NCI-H1048 (cell line): Measurements from ENCODE around the gene KCNIP3.
"Not testable (repeated sequence)": the region's sequence is repeated elsewhere in the genome, so short reads cannot be mapped to it uniquely, and the experiment has no call there.

Source experiments
- DNase-seq: peaks from one replicate; lab custom pipeline; 2025; lab: John Stamatoyannopoulos, UW

The KCNIP3 gene

DNA sequence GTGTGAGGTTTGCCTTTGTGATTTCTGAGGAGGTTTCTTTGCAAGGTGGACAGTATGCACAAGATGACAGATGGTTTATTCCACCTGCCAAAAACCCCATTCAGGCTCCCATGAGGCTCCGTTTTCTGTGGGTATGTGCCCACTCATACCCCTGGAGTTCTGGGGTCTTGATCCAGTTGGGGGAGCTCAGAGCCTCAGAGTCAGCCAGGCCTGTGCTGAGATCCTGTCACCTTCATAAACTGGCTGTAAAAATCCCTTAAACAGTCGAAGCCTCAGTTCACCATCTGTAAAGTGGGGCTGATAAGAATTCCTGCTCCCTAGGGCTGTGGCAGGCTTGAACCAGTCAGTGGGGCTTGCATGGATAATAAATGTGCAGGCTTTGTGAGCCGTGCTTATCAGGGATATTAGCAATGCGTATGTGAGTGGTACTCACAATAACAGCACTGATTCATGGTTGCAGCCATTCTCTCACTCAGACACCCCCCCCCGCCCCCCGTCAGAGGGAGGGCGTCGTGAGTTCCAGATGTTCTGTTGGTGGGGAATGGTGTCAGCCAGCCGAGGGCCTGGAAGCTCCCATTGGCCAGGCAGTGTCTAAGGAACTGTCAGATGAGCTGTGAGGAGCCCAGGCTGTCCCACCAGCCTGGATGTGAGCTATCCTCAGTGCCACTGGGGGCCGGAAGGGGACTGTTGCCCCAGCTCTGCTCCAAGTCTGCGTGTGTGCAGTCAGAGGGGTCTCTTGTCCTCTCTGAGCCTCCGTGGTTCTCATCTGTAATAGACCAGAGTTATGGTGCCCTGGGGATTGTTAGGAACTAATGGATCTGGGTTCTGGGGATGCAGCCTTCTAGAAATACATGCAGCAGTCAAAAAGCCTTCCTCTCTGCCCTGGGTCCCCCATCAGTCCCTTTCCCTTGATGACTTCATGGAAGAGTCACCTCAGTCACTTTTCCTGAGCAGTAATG is 51.7 kb downstream of the KCNIP3 start:
- DNase-seq: no peak

DNA sequence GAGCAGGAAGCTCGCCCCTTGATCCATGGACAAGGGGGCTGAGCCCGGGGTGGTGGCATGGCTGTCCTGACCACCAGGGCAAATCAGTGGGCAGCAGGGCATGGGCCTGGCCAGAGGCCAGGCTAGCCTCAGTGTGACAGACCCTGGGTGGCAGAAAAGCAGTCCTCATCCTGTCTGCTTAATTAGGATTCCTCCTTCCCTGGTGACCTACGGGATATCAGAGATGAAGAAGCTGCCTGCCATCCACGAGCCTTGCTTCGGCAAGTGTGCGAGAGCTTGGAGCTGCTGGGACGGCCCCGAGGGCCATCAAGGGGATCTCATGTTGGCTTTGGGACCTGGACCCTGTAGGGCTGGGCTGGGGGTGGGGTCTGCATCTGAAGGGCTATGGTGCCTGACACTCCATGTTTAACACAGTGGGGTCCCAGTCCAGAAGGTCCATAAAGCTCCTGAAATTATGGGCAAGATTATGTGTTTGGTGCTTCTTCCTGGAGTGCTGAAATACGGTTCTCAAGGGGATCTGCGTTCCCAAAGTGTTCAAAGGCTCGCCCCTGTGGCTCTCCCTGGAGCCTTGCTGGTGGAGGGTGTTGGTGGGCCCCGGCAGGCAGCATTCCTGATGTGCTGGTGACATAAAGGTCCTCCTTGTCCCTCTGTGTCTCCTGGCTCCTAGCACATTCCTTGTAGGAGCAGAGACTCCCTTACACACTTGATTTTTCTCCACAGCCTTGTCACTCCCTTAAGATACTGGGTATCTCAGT is 52.6 kb downstream of the KCNIP3 start:
- no peak for DNase-seq

GRCh38 chr2:95350368-95350767 is 53.2 kb downstream of the KCNIP3 start:
- DNase-seq: no peak

- DNase-seq: no peak
Measured at GRCh38 chr2:95350774-95351597, 53.8 kb downstream of the KCNIP3 start.

DNA sequence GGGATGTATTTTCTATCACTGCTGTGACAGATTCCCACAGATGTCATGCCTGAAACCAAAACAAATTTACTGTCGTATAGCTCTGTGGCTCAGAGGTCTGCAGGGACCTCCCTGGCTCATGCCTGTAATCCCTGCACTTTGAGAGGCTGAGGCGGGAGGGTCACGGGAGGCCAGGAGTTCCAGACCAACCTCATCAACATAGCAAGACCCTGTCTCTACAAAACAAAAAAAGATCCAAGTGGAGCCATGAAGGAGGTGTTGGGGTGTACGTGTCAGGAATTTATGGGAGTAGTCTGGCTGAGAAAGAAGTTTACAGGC is 54.4 kb downstream of the KCNIP3 start:
- no peak for DNase-seq

GRCh38 chr2:95352310-95353054 is 55.3 kb downstream of the KCNIP3 start:
- no peak for DNase-seq

- DNase-seq: no peak
Measured at GRCh38 chr2:95353055-95353575, 56.0 kb downstream of the KCNIP3 start.

- DNase-seq: no peak
Measured at GRCh38 chr2:95353613-95354468, 56.7 kb downstream of the KCNIP3 start.

DNA sequence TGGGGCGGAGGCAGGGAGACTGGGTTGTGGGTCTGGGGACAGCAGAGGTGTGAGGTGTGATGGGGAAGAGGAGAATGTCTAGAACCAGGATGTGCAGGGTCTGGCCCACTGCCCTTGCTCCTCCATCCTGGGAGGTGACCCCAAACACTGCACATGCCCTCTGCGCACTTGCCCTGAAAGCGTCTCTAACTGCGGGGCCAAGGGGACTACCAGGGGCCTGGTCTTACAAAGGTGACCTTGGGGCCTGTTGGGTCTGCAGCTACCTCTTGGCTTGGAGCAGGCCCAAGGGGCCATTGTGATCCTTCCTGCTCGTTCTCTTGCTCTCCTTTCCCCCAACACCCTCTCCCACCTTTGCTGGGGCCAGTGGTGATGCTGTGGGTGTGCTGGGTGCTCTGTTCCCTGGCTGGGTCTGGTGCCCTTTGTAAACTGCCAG is 57.3 kb downstream of the KCNIP3 start:
- DNase-seq: no peak

DNA sequence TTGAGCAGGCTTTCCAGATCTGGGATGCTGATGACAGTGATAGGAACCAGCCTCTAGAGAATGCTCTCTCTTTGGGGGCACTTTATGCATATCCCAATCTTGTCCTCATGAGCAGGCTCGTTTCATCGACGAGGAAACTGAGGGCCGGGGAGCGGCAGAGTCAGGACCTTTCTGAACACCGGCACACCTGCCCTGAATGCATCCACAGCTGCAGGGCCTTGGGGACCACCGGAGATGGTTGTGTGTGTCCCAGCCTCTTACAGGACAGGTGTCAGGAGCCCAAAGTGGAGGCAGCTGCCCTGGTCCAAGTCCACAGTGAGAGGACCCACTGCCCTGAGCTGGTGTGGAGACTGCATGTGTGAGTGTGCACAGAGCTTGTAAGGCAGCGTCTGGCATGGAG is 57.8 kb downstream of the KCNIP3 start:
- DNase-seq: no peak

DNA sequence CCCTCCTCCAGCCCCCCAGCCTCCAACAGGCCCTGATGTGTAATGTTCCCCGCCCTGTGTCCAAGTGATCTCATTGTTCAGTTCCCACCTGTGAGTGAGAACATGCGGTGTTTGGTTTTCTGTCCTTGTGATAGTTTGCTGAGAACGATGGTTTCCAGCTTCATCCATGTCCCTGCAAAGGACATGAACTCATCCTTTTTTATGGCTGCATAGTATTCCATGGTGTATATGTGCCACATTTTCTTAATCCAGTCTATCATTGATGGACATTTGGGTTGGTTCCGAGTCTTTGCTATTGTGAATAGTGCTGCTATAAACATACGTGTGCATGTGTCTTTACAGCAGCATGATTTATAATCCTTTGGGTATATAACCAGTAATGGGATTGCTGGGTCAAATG is 58.3 kb downstream of the KCNIP3 start:
- not testable (repeated sequence) for DNase-seq

GRCh38 chr2:95356821-95357700 is 59.9 kb downstream of the KCNIP3 start:
- DNase-seq: no peak

DNA sequence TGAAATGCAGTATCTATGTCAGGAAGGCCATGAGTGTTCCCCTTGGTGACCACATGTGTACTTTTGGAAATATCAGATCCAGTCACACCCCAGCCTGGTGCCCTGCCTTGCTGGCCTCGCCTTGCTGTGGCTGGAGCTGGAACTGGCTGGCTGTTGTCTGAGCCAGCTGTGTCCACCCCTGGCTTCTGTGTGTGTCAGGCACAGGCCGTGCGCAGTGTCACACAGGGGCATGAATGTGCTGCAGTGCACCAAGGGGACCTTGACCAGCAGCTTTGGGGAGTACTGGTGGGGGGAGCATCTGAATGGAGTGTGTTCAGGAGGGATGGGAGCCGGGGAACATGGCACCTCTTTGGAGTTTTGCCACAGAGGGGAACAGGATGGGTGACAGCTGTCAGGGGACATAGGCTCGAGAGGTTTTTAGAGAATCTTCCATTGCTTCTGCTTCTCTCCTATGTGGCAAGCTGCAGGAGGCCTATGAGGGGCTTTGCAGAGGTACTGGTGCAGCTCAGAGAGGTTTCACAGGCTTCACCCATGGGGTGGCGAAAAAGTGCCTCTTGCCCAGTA is 60.7 kb downstream of the KCNIP3 start:
- no peak for DNase-seq

DNA sequence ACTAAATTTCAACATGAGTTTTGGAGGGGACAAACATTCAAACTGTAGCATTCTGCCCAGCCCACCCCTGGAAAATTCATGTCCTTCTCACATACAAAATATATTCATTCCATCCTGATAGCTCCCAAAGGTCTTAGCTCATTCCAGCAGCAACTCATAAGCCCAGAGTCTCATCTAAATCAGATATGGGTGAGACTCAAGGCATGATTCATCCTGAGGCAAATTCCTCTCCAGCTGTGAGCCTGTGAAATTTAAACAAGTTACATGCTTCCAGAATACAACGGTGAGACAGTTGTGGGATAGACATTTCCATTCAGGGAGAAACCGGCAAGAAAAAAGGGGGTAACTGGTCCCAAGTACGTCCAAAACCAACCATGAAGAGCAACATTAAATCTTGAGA is 61.9 kb downstream of the KCNIP3 start:
- DNase-seq: no peak

DNA sequence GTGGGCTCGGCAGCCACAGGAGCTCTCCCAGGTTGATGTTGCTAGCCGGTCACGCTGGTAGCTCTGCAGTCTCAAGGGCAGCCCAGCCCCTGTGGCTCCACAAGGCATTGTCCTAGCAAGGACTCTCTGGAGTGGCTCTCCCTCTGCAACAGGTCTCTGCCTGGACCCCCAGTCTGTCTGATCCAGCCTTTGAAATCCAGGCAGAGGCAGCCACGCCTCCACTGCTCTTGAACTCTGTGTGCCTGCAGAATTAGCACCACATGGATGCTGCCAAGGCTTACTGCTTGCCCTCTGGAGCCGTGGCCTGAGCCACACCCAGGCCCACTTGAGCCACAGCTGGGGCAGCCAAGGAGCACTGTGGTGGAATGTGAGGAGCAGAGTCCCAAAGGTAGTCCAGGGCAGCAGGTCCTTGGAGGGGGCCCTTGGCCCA is 62.4 kb downstream of the KCNIP3 start:
- DNase-seq: no peak

GRCh38 chr2:95361216-95361980 is 64.3 kb downstream of the KCNIP3 start:
- no peak for DNase-seq

GRCh38 chr2:95362486-95362885 is 65.3 kb downstream of the KCNIP3 start:
- DNase-seq: no peak

DNA sequence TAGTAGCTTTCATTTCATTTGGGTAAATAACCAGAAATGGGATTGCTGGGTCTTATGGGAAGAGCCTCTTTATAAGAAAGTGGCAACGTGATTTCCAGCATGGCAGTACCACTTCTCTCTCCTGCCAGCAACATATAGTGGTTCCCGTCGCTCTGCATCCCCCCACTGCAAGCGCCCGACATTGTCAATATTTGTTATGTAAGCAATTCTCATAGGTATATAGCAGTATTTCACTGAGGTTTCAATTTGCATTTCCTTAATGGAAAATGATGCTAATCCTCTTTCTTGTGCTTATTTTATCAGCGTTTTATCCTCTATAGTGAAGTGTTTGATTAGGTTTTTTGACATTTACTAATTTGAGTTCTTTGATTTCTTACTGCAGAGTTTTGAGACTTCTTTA is 69.4 kb downstream of the KCNIP3 start:
- no peak for DNase-seq
